ENCODE measurements around the gene MBD1. TPM values are rescaled to one million over a fixed set of nuclear protein-coding genes. Genes with fewer than 3 reads are reported as not detected.

Gene MBD1
- total RNA-seq, 1 experiment from 2014 or later, result 43.5 TPM

Other genes starting within 250 kb of the MBD1 start
- 23.3 and 25.4 TPM in 2 replicates for gene MYO5B, start 86.4 kb downstream of the MBD1 start, total RNA-seq (2021)
- 1.9 and 2.1 TPM in 2 replicates for gene CFAP53, start 15.0 kb downstream of the MBD1 start, total RNA-seq (2021)
- gene CXXC1, start 6.2 kb upstream of the MBD1 start, total RNA-seq (2021), result 48.2 and 54.7 TPM in 2 replicates
- 14.7 and 18.3 TPM in 2 replicates for gene SKA1, start 93.5 kb upstream of the MBD1 start, total RNA-seq (2021)